Mesothelial cell of epicardium (in vitro differentiated cells): ENCODE measurements around the gene ZNF592. TPM values are rescaled to one million over a fixed set of nuclear protein-coding genes. Genes with fewer than 3 reads are reported as not detected.
A peak's percentile ranks its signal among the peaks of the same experiment; 100 is the strongest.

Experiments
- DNase-seq, 2 experiments: peaks; one replicate each; pipeline ENCODE4 v3.0.0; 2021; ENCODE audit warnings: low spot score in 2 of 2; ENCODE audit not compliant: unreplicated experiment in 2 of 2
- H3K27ac Mint-ChIP-seq: 2 replicates; pipeline ENCODE4 v1.8.0; 2021; ENCODE audit warnings: mixed read lengths
- H3K27me3 Mint-ChIP-seq: 2 replicates; pipeline ENCODE4 v1.8.0; 2021; ENCODE audit warnings: low read depth, mixed read lengths
- H3K36me3 Mint-ChIP-seq: 2 replicates; pipeline ENCODE4 v1.8.0; 2021; ENCODE audit warnings: mixed read lengths
- H3K4me1 Mint-ChIP-seq: 2 replicates; pipeline ENCODE4 v1.8.0; 2021; ENCODE audit warnings: mixed read lengths
- H3K4me3 Mint-ChIP-seq: 2 replicates; pipeline ENCODE4 v1.8.0; 2021; ENCODE audit warnings: mild to moderate bottlenecking, moderate library complexity, mixed read lengths
- H3K9me3 Mint-ChIP-seq: 2 replicates; pipeline ENCODE4 v1.8.0; 2021; ENCODE audit warnings: mixed read lengths
- CTCF ChIP-seq: fragments of 200-600 bp; sonication (generic); IDR thresholded peaks from one replicate; pipeline ENCODE4 v1.5.0; 2021; ENCODE audit warnings: antibody characterized with exemption; ENCODE audit not compliant: unreplicated experiment
- total RNA-seq: library from RNA; stranded (reverse); gene quantifications from 3 replicates; pipeline ENCODE4 v1.2.1, GENCODE V29; 2021

The ZNF592 gene
- total RNA-seq, 1 donor from 2014 or later = 32.8 TPM

GRCh38 chr15:84827246-84827645 lies 78.9 kb downstream of the ZNF592 start:
- Mint-ChIP-seq H3K4me3 (no peak overlapping the region), H3K36me3 (peaks cover 11% of the 10 kb centered on the region), H3K27ac (no peak overlapping the region), H3K9me3 (no peaks in the 10 kb centered on the region), H3K27me3 (no peaks in the 10 kb centered on the region), H3K4me1 (peaks cover 27% of the 10 kb centered on the region)
- TF ChIP-seq CTCF = no peak
- DNase-seq = no peak

- H3K27me3 Mint-ChIP-seq = no peaks in the 10 kb centered on the region
- no peak overlapping the region for H3K4me3 Mint-ChIP-seq
- peaks cover 11% of the 10 kb centered on the region for H3K36me3 Mint-ChIP-seq
- no peak for TF ChIP-seq CTCF
- peaks cover 31% of the 10 kb centered on the region for H3K4me1 Mint-ChIP-seq
- no peak overlapping the region for H3K27ac Mint-ChIP-seq
- H3K9me3 Mint-ChIP-seq = no peaks in the 10 kb centered on the region
- no peak for DNase-seq
Measured at GRCh38 chr15:84828086-84828908, 79.9 kb downstream of the ZNF592 start.

GRCh38 chr15:84829428-84829827 lies 81.0 kb downstream of the ZNF592 start:
- peaks cover 11% of the 10 kb centered on the region for H3K36me3 Mint-ChIP-seq
- DNase-seq = no peak
- H3K4me1 Mint-ChIP-seq = peaks cover 30% of the 10 kb centered on the region
- no peak for TF ChIP-seq CTCF
- no peak overlapping the region for H3K4me3 Mint-ChIP-seq
- H3K27ac Mint-ChIP-seq = no peak overlapping the region
- H3K27me3 Mint-ChIP-seq = no peaks in the 10 kb centered on the region
- H3K9me3 Mint-ChIP-seq = no peaks in the 10 kb centered on the region

GRCh38 chr15:84830036-84830435 lies 81.6 kb downstream of the ZNF592 start:
- no peak for TF ChIP-seq CTCF
- peaks cover 11% of the 10 kb centered on the region for H3K36me3 Mint-ChIP-seq
- H3K4me1 Mint-ChIP-seq = peaks cover 30% of the 10 kb centered on the region
- no peaks in the 10 kb centered on the region for H3K9me3 Mint-ChIP-seq
- H3K4me3 Mint-ChIP-seq = no peak overlapping the region
- peak overlapping the region; percentile 50 for H3K27ac Mint-ChIP-seq
- H3K27me3 Mint-ChIP-seq = no peaks in the 10 kb centered on the region
- DNase-seq = no peak

GRCh38 chr15:84831028-84831427 lies 82.6 kb downstream of the ZNF592 start:
- H3K36me3 Mint-ChIP-seq = peaks cover 11% of the 10 kb centered on the region

More at GRCh38 chr15:84831028-84831427, 82.6 kb downstream of the ZNF592 start:
- DNase-seq = no peak
- Mint-ChIP-seq H3K9me3 (no peaks in the 10 kb centered on the region), H3K27ac (peak overlapping the region; percentile 61), H3K27me3 (no peaks in the 10 kb centered on the region), H3K4me3 (no peak overlapping the region), H3K4me1 (peaks cover 30% of the 10 kb centered on the region)
- TF ChIP-seq CTCF = no peak
